HepG2 (cell line): ENCODE measurements around the gene UBAC1. TPM values are rescaled to one million over a fixed set of nuclear protein-coding genes. Genes with fewer than 3 reads are reported as not detected.

Experiments used
- ADNP ChIP-seq: sonication (generic); formaldehyde crosslinking; IDR thresholded peaks from 2 replicates; pipeline ENCODE4 v1.4.0; 2020; ENCODE audit warnings: missing genetic modification reagents
- ARID4A ChIP-seq: sonication (generic); formaldehyde crosslinking; IDR thresholded peaks from 2 replicates; pipeline ENCODE4 v1.5.0; 2020; ENCODE audit warnings: mild to moderate bottlenecking, missing genetic modification reagents, borderline replicate concordance
- ARNT ChIP-seq: fragments of 450-650 bp; IDR thresholded peaks from 2 replicates; pipeline ENCODE4 v1.6.1; 2017
- ETS1 ChIP-seq: sonication (generic); formaldehyde crosslinking; IDR thresholded peaks from 2 replicates; pipeline ENCODE4 v1.4.0; 2020; ENCODE audit warnings: missing genetic modification reagents
- FOXK1 ChIP-seq: sonication (generic); formaldehyde crosslinking; IDR thresholded peaks from 2 replicates; pipeline ENCODE4 v1.4.0; 2020; ENCODE audit warnings: low read depth, missing genetic modification reagents, borderline replicate concordance
- HDAC1 ChIP-seq: sonication (generic); formaldehyde crosslinking; IDR thresholded peaks from 2 replicates; pipeline ENCODE4 v1.5.1; 2020; ENCODE audit warnings: mild to moderate bottlenecking, missing genetic modification reagents
- JUND ChIP-seq: sonication (generic); formaldehyde crosslinking; IDR thresholded peaks from 2 replicates; pipeline ENCODE4 v1.8.0; 2022; ENCODE audit warnings: mild to moderate bottlenecking, missing genetic modification reagents
- KDM5B ChIP-seq: sonication (generic); formaldehyde crosslinking; IDR thresholded peaks from 2 replicates; pipeline ENCODE4 v1.4.0; 2020; ENCODE audit warnings: missing genetic modification reagents, mild to moderate bottlenecking, borderline replicate concordance
- RXRB ChIP-seq: IDR thresholded peaks from 2 replicates; pipeline ENCODE4 v1.6.1; 2016; ENCODE audit warnings: borderline replicate concordance, missing genetic modification reagents, missing compliant biosample characterization
- SRY ChIP-seq: sonication (generic); formaldehyde crosslinking; IDR thresholded peaks from 2 replicates; pipeline ENCODE4 v1.8.0; 2022; ENCODE audit warnings: mild to moderate bottlenecking, missing genetic modification reagents
- ZBTB43 ChIP-seq: sonication (generic); formaldehyde crosslinking; conservative IDR thresholded peaks from 2 replicates; pipeline ENCODE4 v1.4.0; 2020; ENCODE audit warnings: missing genetic modification reagents
- ZNF773 ChIP-seq: sonication (generic); formaldehyde crosslinking; IDR thresholded peaks from 2 replicates; pipeline ENCODE4 v1.4.0; 2020; ENCODE audit warnings: missing genetic modification reagents, borderline replicate concordance
- ZSCAN20 ChIP-seq: sonication (generic); formaldehyde crosslinking; IDR thresholded peaks from 2 replicates; pipeline ENCODE4 v1.4.0; 2020; ENCODE audit warnings: missing genetic modification reagents, mild to moderate bottlenecking, borderline replicate concordance
- polyA plus RNA-seq, 8 experiments: library from polyadenylated mRNA; depleted of rRNA in 3 of 8; stranded (reverse) in 7 of 8; unstranded in 1 of 8; fragments of >200 nt; fragmentation: Illumina TruSeq in 4 of 8; extraction: Trizol in 4 of 8; gene quantifications; 2 replicates each; pipeline versions ENCODE4 v1.2.1 to v1.2.3, GENCODE V29; 2011 to 2016; ENCODE audit warnings: low read depth in 4 of 8, missing spikeins in 1 of 8, mixed read lengths in 1 of 8; ENCODE audit not compliant: insufficient read depth in 1 of 8
- total RNA-seq, 5 experiments: library from RNA; depleted of rRNA; stranded (reverse); fragments of >200 nt; fragmentation: Illumina TruSeq; extraction: Trizol; gene quantifications; 2 replicates each; pipeline ENCODE4 v1.2.3, GENCODE V29; 2016; ENCODE audit warnings: low read depth in 1 of 5
- TF ChIP-seq, protein P1 (sequence below): sonication (generic); formaldehyde crosslinking; IDR thresholded peaks from 2 replicates; pipeline ENCODE4 v1.4.0; 2020; ENCODE audit warnings: missing genetic modification reagents
- TF ChIP-seq, protein P2 (sequence below): sonication (generic); formaldehyde crosslinking; IDR thresholded peaks from 2 replicates; pipeline ENCODE4 v1.5.1; 2020; ENCODE audit warnings: mild to moderate bottlenecking, missing genetic modification reagents, moderate library complexity

The UBAC1 gene
- total and polyA plus RNA-seq, 2 of the 13 experiments (the other 11 are each of a cell fraction or from before 2014, with no cell fraction given), result 32.2 to 34.1 TPM

DNA sequence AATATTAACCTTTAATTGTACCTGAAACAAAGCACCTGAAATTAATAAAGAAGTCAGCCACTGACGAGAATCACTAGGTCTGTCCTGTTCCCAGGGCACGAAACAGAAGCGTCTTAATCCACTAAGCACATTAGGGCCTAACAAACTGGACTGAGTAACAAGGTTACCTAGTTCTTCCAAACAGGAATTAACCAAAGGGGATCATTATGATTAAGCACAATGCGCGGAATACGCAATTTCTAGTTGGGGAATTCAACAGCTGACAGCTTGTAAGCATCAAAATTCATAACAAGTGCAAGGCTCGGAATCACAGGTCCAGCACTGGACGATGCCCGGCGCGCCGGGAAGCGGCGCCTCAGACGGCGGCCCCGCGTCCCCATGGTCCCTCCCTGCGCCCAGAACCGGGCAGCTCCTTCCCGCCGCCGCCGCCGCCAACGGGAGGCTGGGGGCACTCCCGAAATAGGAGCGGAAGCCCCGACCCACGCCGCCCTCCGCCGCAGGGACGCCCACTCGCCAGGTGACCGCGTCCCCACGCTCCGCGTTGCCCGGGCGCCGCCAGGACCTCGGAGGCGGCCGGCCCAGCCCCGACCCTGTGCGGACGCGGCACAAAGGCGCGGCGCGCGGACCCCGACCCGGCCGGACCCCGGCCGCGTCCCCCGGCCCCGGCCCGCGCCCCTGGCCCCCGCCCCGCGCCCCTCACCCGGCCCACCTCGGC, 54.7 kb downstream of the UBAC1 start (continued):
- TF ChIP-seq ZNF773 (CRISPR knock-in tag), result 0 out of 2 replicates have a peak, but pooled peaks have one; percentile 17
- TF ChIP-seq RXRB (CRISPR knock-in tag), result no peak
- TF ChIP-seq FOXK1 (CRISPR knock-in tag), result no peak
- 0 out of 2 replicates have a peak, but pooled peaks have one; percentile 49 for TF ChIP-seq KDM5B (CRISPR knock-in tag)
- no peak for TF ChIP-seq ADNP (CRISPR knock-in tag)
- TF ChIP-seq ARNT, result no peak
- TF ChIP-seq, protein P1, sequence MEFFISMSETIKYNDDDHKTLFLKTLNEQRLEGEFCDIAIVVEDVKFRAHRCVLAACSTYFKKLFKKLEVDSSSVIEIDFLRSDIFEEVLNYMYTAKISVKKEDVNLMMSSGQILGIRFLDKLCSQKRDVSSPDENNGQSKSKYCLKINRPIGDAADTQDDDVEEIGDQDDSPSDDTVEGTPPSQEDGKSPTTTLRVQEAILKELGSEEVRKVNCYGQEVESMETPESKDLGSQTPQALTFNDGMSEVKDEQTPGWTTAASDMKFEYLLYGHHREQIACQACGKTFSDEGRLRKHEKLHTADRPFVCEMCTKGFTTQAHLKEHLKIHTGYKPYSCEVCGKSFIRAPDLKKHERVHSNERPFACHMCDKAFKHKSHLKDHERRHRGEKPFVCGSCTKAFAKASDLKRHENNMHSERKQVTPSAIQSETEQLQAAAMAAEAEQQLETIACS (CRISPR knock-in tag), result no peak
- TF ChIP-seq HDAC1 (CRISPR knock-in tag), result peak; percentile 12; the same call in 1 of the 2 replicates
- peak; percentile 40; the same call in 1 of the 2 replicates for TF ChIP-seq SRY (CRISPR knock-in tag)
- TF ChIP-seq ZBTB43, result no peak
- no peak for TF ChIP-seq JUND (CRISPR knock-in tag)
- peak; percentile 45 for TF ChIP-seq ARID4A (CRISPR knock-in tag)
- TF ChIP-seq, protein P2, sequence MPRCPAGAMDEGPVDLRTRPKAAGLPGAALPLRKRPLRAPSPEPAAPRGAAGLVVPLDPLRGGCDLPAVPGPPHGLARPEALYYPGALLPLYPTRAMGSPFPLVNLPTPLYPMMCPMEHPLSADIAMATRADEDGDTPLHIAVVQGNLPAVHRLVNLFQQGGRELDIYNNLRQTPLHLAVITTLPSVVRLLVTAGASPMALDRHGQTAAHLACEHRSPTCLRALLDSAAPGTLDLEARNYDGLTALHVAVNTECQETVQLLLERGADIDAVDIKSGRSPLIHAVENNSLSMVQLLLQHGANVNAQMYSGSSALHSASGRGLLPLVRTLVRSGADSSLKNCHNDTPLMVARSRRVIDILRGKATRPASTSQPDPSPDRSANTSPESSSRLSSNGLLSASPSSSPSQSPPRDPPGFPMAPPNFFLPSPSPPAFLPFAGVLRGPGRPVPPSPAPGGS (CRISPR knock-in tag), result 0 out of 2 replicates have a peak, but pooled peaks have one; percentile 28
- TF ChIP-seq ZSCAN20, result 0 out of 2 replicates have a peak, but pooled peaks have one; percentile 36
- TF ChIP-seq ETS1, result no peak
